ENCODE measurements around the gene FAM89A. TPM values are rescaled to one million over a fixed set of nuclear protein-coding genes. Genes with fewer than 3 reads are reported as not detected.

FAM89A gene
- total RNA-seq, 1 experiment from 2014 or later: 23.6 TPM

DNA sequence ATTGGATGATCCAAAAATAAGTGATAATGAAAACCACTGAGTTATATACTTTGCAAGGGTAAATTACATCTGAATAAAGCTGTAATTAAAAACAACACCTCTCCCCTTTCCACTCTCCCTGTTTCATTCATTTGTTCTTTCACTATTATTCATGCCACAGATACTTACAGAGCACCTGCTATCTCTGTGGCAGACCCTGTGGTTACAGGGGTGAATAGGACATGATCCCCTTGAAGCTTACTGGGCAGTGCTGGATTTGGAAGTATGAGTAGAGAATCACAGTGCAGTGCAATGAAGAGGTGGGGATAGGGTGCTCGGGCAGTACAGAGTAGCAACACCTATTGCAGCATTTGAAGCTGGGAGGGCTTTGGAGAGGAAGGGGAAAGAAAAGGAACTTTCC is 39.4 kb downstream of the FAM89A start:
- DNase-seq (ENCODE audit: low read depth, low spot score): no peak
- POLR2A ChIA-PET: no interaction called here
- H3K4me3 ChIP-seq (replicated peaks in 1 of 2; ENCODE audit: low read depth in 1 of 2, low read length in 2 of 2): no peak overlapping the region
- H3K9ac ChIP-seq (ENCODE audit: low read length): no peak overlapping the region
- no peak overlapping the region for H3K27ac ChIP-seq (ENCODE audit: low read depth, low read length)
- CTCF ChIA-PET: no interaction called here
- no peak overlapping the region for H3K4me2 ChIP-seq (ENCODE audit: low read length)
- intact Hi-C loops (cut with micrococcal nuclease): no loop called here
- TF ChIP-seq SRF (IDR thresholded peaks at IDR 0.05; ENCODE audit: low read depth): no peak
- TF ChIP-seq, protein P1, sequence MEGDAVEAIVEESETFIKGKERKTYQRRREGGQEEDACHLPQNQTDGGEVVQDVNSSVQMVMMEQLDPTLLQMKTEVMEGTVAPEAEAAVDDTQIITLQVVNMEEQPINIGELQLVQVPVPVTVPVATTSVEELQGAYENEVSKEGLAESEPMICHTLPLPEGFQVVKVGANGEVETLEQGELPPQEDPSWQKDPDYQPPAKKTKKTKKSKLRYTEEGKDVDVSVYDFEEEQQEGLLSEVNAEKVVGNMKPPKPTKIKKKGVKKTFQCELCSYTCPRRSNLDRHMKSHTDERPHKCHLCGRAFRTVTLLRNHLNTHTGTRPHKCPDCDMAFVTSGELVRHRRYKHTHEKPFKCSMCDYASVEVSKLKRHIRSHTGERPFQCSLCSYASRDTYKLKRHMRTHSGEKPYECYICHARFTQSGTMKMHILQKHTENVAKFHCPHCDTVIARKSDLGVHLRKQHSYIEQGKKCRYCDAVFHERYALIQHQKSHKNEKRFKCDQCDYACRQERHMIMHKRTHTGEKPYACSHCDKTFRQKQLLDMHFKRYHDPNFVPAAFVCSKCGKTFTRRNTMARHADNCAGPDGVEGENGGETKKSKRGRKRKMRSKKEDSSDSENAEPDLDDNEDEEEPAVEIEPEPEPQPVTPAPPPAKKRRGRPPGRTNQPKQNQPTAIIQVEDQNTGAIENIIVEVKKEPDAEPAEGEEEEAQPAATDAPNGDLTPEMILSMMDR (IDR thresholded peaks at IDR 0.05 in 2 of 3, conservative IDR thresholded peaks at IDR 0.05 in 1 of 3; ENCODE audit: borderline replicate concordance in 1 of 3, insufficient read depth in 1 of 3, low read depth in 2 of 3, low read length in 2 of 3): no peak
- TF ChIP-seq, protein P2, sequence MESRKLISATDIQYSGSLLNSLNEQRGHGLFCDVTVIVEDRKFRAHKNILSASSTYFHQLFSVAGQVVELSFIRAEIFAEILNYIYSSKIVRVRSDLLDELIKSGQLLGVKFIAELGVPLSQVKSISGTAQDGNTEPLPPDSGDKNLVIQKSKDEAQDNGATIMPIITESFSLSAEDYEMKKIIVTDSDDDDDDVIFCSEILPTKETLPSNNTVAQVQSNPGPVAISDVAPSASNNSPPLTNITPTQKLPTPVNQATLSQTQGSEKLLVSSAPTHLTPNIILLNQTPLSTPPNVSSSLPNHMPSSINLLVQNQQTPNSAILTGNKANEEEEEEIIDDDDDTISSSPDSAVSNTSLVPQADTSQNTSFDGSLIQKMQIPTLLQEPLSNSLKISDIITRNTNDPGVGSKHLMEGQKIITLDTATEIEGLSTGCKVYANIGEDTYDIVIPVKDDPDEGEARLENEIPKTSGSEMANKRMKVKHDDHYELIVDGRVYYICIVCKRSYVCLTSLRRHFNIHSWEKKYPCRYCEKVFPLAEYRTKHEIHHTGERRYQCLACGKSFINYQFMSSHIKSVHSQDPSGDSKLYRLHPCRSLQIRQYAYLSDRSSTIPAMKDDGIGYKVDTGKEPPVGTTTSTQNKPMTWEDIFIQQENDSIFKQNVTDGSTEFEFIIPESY (IDR thresholded peaks at IDR 0.05; ENCODE audit: extremely low read depth, insufficient replicate concordance, low read length): no peak
- TF ChIP-seq ZNF274 (IDR thresholded peaks at IDR 0.05; ENCODE audit: low read depth, low read length): no peak
- TF ChIP-seq SP1 (IDR thresholded peaks at IDR 0.05; ENCODE audit: low read depth): no peak
- no peak for TF ChIP-seq JUND (IDR thresholded peaks at IDR 0.05)
- no peak for TF ChIP-seq EZH2 (IDR thresholded peaks at IDR 0.05)
- TF ChIP-seq SIN3A (IDR thresholded peaks at IDR 0.05; ENCODE audit: low read depth): no peak
- TF ChIP-seq TCF7L2 (IDR thresholded peaks at IDR 0.05; ENCODE audit: borderline replicate concordance, extremely low read depth, insufficient read depth, insufficient read length): no peak
- TF ChIP-seq FOSL1 (IDR thresholded peaks at IDR 0.05; ENCODE audit: low read depth): no peak
- TF ChIP-seq POLR2AphosphoS5 (IDR thresholded peaks at IDR 0.05; ENCODE audit: low read depth, low read length): no peak
- TF ChIP-seq POLR2A (IDR thresholded peaks at IDR 0.05; ENCODE audit: borderline replicate concordance, extremely low read depth, insufficient read depth, insufficient read length): no peak
- no peak for TF ChIP-seq ZFX (IDR thresholded peaks at IDR 0.05)
- TF ChIP-seq CBX3 (IDR thresholded peaks at IDR 0.05; ENCODE audit: low read depth): no peak
- no peak for TF ChIP-seq CEBPB (IDR thresholded peaks at IDR 0.05; ENCODE audit: low read depth)
- TF ChIP-seq, protein P3, sequence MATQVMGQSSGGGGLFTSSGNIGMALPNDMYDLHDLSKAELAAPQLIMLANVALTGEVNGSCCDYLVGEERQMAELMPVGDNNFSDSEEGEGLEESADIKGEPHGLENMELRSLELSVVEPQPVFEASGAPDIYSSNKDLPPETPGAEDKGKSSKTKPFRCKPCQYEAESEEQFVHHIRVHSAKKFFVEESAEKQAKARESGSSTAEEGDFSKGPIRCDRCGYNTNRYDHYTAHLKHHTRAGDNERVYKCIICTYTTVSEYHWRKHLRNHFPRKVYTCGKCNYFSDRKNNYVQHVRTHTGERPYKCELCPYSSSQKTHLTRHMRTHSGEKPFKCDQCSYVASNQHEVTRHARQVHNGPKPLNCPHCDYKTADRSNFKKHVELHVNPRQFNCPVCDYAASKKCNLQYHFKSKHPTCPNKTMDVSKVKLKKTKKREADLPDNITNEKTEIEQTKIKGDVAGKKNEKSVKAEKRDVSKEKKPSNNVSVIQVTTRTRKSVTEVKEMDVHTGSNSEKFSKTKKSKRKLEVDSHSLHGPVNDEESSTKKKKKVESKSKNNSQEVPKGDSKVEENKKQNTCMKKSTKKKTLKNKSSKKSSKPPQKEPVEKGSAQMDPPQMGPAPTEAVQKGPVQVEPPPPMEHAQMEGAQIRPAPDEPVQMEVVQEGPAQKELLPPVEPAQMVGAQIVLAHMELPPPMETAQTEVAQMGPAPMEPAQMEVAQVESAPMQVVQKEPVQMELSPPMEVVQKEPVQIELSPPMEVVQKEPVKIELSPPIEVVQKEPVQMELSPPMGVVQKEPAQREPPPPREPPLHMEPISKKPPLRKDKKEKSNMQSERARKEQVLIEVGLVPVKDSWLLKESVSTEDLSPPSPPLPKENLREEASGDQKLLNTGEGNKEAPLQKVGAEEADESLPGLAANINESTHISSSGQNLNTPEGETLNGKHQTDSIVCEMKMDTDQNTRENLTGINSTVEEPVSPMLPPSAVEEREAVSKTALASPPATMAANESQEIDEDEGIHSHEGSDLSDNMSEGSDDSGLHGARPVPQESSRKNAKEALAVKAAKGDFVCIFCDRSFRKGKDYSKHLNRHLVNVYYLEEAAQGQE (IDR thresholded peaks at IDR 0.05; ENCODE audit: low read depth): no peak
- TF ChIP-seq, protein P4, sequence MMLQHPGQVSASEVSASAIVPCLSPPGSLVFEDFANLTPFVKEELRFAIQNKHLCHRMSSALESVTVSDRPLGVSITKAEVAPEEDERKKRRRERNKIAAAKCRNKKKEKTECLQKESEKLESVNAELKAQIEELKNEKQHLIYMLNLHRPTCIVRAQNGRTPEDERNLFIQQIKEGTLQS (IDR thresholded peaks at IDR 0.05): no peak
- no peak for TF ChIP-seq ELF1 (IDR thresholded peaks at IDR 0.05; ENCODE audit: borderline replicate concordance, low read depth)
- RAD21 ChIA-PET (ENCODE audit: low non-redundant PET in 1 of 2, low total read pairs in 2 of 2, uncharacterized antibody in 2 of 2, unreplicated experiment in 2 of 2): no interaction called here
- no peaks in the 10 kb centered on the region for H3K9me3 ChIP-seq (ENCODE audit: control insufficient read depth in 1 of 2, insufficient read depth in 1 of 2, low read depth in 1 of 2, low read length in 2 of 2)
- H4K20me1 ChIP-seq (ENCODE audit: insufficient read depth): no peaks in the 10 kb centered on the region
- H3K79me2 ChIP-seq (ENCODE audit: insufficient read depth, low read length): no peaks in the 10 kb centered on the region
- H3K4me1 ChIP-seq (ENCODE audit: control insufficient read depth in 1 of 2, insufficient read depth in 2 of 2, low read length in 2 of 2): no peaks in the 10 kb centered on the region
- BruUV-seq (replicated peaks): no TSS peak
- peaks cover 13 to 29% of the 10 kb centered on the region in 2 experiments; a peak in 3 of 4 replicates for H3K36me3 ChIP-seq (ENCODE audit: control insufficient read depth in 1 of 2, insufficient read depth in 2 of 2, low read length in 2 of 2)
- no peak overlapping the region for H2AFZ ChIP-seq (ENCODE audit: low read depth, low read length, poor library complexity, severe bottlenecking)
- H3K9me2 ChIP-seq (ENCODE audit: insufficient read depth): no peaks in the 10 kb centered on the region
- H3K27me3 ChIP-seq (ENCODE audit: insufficient read depth, low read length): no peaks in the 10 kb centered on the region
- ATAC-seq: no peak

Data from HCT116 (cell line).